Chondrocyte (in vitro differentiated cells): ENCODE results near the gene SMG6. TPM values are rescaled to one million over a fixed set of nuclear protein-coding genes. Genes with fewer than 3 reads are reported as not detected.

Experiments used
- DNase-seq: peaks from one replicate; pipeline ENCODE4 v3.0.0; 2021; ENCODE audit warnings: mixed read lengths, low spot score
- H3K27ac Mint-ChIP-seq: one replicate; pipeline ENCODE4 v1.8.0; 2021; ENCODE audit warnings: mild to moderate bottlenecking, moderate library complexity, mixed read lengths; ENCODE audit not compliant: unreplicated experiment
- H3K27me3 Mint-ChIP-seq: 2 replicates; pipeline ENCODE4 v1.8.0; 2021; ENCODE audit warnings: low read depth, mixed read lengths
- H3K36me3 Mint-ChIP-seq: 2 replicates; pipeline ENCODE4 v1.8.0; 2021; ENCODE audit warnings: low read depth, mixed read lengths
- H3K4me1 Mint-ChIP-seq: 2 replicates; pipeline ENCODE4 v1.8.0; 2021; ENCODE audit warnings: low read depth, mild to moderate bottlenecking, mixed read lengths
- H3K4me3 Mint-ChIP-seq: one replicate; pipeline ENCODE4 v1.8.0; 2021; ENCODE audit warnings: mild to moderate bottlenecking, moderate library complexity, mixed read lengths; ENCODE audit not compliant: unreplicated experiment
- H3K9me3 Mint-ChIP-seq: 2 replicates; pipeline ENCODE4 v1.8.0; 2021; ENCODE audit warnings: low read depth, mixed read lengths
- CTCF ChIP-seq: fragments of 200-600 bp; sonication (generic); IDR thresholded peaks from 2 replicates; pipeline ENCODE4 v1.5.0; 2021; ENCODE audit warnings: antibody characterized with exemption, mild to moderate bottlenecking, moderate library complexity
- total RNA-seq: library from RNA; stranded (reverse); gene quantifications from 3 replicates; pipeline ENCODE4 v1.2.1, GENCODE V29; 2021

Gene SMG6
- total RNA-seq, 1 donor from 2014 or later, result 33.6 TPM

DNA sequence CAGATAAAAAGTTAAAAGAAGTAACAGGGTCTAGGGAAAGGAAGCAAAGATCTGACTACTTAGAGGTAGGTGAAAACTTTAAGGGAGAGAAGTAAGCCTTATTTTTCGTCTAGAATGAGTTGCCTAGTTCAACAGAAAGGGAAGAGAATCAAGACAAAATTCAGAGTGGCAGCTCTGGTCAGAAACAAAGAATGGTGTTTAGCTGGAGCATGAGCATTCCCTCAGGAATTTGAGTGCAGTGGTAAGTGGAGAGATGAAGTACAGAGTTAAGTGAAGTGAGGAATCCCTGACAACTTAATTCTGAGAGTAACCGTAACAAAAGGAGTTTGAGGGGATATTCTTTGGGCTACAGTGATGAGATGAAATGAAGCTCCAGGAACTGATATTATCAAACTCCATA is 11.5 kb downstream of the SMG6 start:
- Mint-ChIP-seq H3K4me1 (peaks cover 20% of the 10 kb centered on the region), H3K27me3 (no peaks in the 10 kb centered on the region), H3K9me3 (no peaks in the 10 kb centered on the region), H3K4me3 (no peak overlapping the region), H3K36me3 (peaks cover 34% of the 10 kb centered on the region), H3K27ac (peak overlapping the region; percentile 58)
- no peak for TF ChIP-seq CTCF
- no peak for DNase-seq

- Mint-ChIP-seq H3K9me3 (no peaks in the 10 kb centered on the region), H3K27me3 (no peaks in the 10 kb centered on the region), H3K27ac (no peak overlapping the region), H3K4me1 (peaks cover 8% of the 10 kb centered on the region), H3K36me3 (peaks cover 23% of the 10 kb centered on the region), H3K4me3 (no peak overlapping the region)
- no peak for DNase-seq
- TF ChIP-seq CTCF, result no peak
These were observed 13.6 kb downstream of the SMG6 start for GRCh38 chr17:2289878-2290478.

GRCh38 chr17:2283302-2283701 is 20.3 kb downstream of the SMG6 start:
- H3K36me3 Mint-ChIP-seq, result peaks cover 33% of the 10 kb centered on the region
- H3K27me3 Mint-ChIP-seq, result no peaks in the 10 kb centered on the region
- no peak for DNase-seq
- TF ChIP-seq CTCF, result no peak
- H3K4me3 Mint-ChIP-seq, result no peak overlapping the region
- H3K27ac Mint-ChIP-seq, result no peak overlapping the region
- H3K9me3 Mint-ChIP-seq, result no peaks in the 10 kb centered on the region
- peaks cover 3% of the 10 kb centered on the region for H3K4me1 Mint-ChIP-seq

DNA sequence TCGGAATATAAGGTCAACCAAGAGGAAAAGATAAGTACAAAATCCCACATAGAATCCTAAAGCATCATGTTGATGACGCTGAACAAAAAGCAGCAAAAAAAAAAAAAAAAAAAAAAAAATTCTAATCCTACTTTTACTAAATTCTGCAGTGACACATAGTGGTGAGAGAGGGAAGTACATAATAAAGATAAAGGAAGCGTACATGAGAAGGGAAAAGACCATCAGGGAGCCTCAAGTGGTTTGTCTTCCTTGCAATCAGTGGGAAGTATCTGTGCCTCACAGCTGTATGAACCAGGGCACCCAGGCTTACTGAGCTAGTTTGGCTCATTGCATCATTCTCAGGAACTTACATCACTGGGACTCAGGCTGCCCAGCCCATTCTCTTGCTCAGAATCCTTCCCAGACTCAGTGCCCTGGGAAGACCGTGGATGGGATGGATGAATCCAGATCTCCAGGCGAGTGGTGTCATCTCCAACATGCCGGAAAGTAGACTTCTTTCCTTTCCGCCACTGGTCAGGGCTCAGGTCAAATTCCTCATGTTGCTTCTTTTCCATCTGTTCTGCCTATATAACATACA is 21.2 kb downstream of the SMG6 start:
- H3K27ac Mint-ChIP-seq, result peak overlapping the region; percentile 60
- no peaks in the 10 kb centered on the region for H3K9me3 Mint-ChIP-seq
- no peak overlapping the region for H3K4me3 Mint-ChIP-seq
- TF ChIP-seq CTCF, result peak; percentile 86
- no peak for DNase-seq
- H3K36me3 Mint-ChIP-seq, result peaks cover 32% of the 10 kb centered on the region
- peaks cover 3% of the 10 kb centered on the region for H3K4me1 Mint-ChIP-seq
- no peaks in the 10 kb centered on the region for H3K27me3 Mint-ChIP-seq

DNA sequence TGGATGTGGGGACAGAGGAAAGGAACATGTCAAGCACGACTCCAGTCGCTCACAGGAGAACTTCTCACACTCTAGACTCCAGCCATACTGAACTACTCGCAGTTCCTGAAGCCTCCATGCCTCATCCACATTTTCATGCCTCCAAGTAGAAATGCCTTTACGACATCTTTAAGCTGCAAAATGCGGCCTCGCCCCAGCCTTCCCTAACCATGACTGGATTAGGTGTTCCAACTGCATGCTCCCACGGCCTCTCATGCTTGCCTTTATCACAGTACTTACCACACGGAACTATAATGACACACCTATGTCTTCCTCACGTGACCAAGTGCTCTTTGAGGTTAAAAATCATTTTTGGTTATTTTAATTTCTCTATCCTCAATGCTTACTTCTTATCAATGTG is 23.9 kb downstream of the SMG6 start:
- Mint-ChIP-seq H3K36me3 (peaks cover 31% of the 10 kb centered on the region), H3K4me1 (peaks cover 3% of the 10 kb centered on the region), H3K27ac (no peak overlapping the region), H3K4me3 (no peak overlapping the region), H3K9me3 (no peaks in the 10 kb centered on the region), H3K27me3 (no peaks in the 10 kb centered on the region)
- no peak for DNase-seq
- TF ChIP-seq CTCF, result no peak
